NCI-H1417 (cell line): ENCODE measurements around the gene CTLA4.

Source experiments
- DNase-seq, 3 experiments: peaks; one replicate each; lab custom pipeline; 2025; lab: John Stamatoyannopoulos, UW

The CTLA4 gene

DNA sequence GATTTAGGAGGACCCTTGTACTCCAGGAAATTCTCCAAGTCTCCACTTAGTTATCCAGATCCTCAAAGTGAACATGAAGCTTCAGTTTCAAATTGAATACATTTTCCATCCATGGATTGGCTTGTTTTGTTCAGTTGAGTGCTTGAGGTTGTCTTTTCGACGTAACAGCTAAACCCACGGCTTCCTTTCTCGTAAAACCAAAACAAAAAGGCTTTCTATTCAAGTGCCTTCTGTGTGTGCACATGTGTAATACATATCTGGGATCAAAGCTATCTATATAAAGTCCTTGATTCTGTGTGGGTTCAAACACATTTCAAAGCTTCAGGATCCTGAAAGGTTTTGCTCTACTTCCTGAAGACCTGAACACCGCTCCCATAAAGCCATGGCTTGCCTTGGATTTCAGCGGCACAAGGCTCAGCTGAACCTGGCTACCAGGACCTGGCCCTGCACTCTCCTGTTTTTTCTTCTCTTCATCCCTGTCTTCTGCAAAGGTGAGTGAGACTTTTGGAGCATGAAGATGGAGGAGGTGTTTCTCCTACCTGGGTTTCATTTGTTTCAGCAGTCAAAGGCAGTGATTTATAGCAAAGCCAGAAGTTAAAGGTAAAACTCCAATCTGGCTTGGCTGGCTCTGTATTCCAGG lies at the start of gene CTLA4:
Gene CTLA4 (plus strand): TSS at position 211 of the 640 bp plus-strand sequence. CDS start 172 bp downstream, at position 383.
- DNase-seq: no peak

DNA sequence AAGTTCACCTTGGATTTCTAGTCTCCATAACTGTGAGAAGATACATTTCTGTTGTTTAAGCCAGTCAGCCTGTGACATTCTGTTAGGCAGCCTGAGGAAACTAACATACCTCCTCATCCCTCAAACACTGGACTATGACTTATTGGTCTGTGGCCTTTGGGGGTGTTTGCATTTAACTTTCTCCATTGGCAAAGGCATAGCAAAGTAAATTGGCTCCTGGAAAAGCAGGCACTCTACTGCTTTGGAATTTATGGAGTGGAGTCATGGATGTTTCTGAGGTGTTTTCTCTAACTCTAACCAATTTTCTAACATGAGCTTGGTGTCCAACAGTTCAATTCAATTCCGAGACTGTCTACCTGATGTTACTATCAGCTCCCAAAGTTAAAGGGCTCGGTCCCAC lies 48.9 kb upstream of the CTLA4 start:
- no peak for DNase-seq

DNA sequence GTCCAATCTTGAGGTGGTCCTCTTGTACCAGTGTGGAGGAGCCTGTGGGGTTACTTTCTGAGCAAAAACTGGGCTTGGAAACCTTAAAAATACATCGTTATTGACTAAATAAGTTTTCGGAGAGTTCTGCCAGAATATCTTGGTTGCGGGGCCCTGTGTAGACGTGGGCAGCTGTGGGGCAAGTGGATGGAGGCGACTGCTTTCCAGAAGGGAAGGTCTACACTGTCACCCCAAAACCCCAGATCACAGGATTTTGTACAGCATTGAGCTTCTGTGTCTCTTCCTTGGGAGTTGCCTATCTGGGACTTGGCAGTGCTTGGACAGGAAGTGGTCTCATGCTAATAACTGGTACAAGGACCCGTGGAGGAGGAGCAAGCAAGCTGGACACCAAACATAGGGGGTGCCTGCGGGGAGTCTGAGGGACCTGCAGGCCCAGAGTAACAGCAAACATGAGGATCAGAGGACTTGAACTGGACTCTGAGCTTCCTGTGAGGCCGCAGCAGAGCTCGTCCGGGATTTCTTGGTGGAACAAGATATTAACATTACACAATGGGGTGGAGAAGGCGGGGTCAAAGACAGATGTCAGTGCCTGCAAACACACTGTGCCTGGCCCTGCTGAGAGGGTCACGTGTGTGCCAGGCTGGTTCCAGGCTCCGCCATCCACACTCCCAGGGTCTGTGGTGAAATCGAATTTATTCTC lies 48.0 kb upstream of the CTLA4 start:
- DNase-seq: no peak

DNA sequence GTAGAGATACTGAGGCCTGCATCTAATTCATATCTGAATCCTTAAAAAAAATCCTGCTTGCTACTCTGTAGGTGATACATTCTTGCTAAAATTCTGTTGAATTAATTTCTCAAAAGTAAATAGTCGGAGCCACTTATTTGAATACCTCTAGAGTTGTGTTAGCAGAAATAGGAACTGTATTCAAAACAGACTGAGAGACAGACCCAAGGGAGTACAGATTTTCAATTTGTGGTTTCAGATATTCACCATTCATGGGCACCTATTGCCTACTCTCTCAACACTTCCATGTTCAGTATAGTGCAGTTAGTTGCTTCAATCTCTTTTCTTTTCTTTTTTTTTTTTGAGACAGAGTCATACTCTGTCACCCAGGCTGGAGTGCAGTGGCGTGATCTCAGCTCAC lies 46.6 kb upstream of the CTLA4 start:
- no peak for DNase-seq

DNA sequence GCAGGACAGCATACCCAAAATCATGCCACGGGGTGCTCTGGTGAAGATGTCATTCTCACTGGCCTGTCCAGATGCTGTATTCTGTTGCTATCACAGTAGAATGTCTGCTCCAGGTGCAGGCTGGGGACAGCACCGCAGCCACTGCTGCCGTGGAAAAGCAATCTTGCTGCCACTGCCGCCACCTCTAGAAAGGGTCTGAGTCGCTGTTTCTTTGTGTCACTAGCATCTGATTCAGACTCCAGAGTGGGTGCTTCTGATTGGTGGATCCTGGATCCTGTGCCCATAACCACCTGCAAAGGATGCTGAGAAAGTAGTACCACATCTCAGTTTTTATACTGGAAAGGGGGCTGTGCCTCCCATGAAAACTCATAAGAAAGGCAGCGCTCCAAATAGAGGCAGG lies 45.3 kb upstream of the CTLA4 start:
- DNase-seq: no peak

DNA sequence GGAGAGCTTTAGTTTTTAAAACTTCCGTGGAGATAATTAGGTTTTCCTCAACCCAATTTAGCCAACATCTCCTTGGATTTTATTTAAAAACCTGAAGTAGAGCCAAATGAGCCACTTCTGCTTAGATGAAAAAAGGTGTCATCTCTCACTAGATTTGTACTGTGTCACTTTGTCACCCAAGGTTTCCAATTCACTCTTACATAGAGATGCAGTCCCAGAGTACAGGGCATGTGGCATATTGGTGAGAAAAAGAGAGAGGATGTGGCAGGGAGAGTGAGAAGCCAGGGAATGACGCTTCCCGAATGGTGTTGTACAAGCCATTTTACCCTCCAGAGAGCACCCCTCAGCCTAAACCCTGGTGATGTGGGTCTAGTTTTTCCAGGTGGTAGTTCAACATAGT lies 44.4 kb upstream of the CTLA4 start:
- no peak for DNase-seq

DNA sequence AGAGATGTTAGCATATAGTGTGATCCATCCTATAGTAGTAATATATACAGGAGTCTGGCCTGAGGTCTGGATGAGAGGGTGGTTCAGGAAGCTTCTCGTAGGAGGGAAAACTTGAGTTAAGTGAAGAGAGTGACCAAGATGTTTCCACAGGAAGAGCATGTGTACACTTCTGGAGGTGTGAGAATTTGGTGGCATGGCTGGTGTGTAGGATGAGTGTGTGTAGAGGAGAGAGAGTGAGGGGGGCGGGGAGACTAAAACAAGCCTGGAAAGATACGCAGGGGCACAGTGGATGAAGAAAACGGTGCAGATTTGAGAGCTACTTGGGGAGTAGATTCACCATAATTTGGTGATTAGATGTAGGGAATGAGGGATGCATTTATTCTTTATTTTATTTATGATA lies 43.5 kb upstream of the CTLA4 start:
- DNase-seq: no peak

DNA sequence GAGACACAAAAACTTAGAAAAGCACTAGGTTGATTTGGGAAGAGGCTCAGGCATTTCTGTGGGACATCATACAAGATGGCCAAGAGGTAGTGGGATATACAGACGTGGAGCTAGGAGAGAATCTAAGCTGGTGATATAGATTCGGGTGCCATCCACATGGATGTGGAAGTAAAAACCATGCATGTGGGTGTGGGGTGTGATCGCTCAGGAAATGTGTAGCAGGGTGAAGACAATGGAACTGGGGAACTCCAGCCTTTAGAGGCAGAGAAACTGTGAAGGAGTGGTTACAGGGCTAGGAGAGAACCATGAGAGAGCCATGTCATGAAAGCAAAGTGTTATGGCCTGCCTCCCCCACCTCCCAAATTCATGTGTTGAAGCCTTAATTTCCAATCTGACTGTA lies 43.0 kb upstream of the CTLA4 start:
- no peak for DNase-seq

DNA sequence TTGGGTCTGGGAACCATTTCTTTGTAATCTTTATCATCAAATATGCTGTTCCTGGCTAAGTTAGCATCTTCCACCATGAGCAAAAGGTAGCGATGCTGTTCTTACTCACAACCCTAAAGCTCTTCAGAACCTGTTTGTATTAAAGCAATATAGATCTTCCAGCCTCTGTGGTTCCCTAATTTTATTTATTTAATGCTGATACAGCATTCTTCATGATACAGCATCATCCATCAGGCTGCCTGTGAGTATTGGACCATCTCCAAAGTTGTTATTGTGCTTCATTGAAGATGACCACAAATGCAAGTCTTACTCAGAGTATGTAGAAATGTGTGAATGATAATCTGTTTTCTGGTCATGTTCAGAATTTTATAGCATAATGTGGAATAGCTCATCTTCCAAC lies 40.9 kb upstream of the CTLA4 start:
- DNase-seq: no peak

DNA sequence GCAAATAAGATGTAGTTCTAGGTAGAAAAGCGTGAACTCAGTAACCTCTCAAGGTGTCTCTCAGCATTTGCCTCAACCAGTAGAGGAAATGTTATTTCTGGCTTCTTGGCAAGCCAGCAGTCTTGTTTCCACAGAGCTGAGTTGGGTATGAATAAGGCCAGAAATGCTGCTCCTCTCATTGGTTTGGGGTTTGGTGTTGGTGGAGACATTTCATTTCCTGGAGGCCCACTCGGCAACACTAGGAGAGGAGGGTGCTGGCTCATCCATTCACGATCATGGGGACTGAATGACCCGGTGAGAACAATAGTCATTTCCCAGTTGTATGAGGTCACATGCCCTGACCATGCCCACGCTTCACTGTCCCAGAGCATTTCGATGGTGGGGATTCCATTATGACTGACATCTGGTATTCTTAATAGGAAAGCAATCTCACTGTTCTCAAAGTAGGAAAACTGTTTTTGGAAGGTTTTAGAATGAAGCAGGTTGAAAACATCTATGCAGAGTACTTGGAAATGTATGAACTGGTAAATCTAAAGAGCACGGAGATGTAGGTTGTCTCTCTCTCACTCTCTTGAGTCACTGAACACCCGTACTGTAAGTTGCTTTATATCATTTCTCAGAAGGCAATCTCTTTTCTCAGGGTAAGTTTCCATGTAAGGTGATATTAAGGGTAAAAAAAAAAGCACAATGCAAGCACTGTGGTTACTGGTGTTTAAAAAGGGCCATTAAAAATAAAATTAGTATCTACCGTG lies 37.1 kb upstream of the CTLA4 start:
- no peak for DNase-seq

DNA sequence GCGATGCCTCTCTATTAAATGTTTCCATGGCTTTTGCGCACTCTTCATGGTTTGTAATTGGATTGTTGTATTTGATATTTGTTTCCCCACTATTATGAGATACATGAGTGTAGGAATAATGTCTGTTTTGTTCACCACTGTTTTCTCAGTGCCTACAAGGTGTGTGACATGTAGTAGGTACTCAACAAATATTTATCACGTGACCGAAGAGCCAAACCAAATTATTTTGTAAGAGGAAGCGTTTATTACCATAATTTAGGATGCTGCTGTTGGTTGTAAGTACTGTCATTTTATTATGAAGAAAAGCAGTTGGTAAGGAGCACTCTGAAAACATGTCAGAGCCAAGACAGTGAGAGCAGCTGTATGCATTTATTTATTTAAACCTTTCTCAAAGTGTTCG lies 32.2 kb upstream of the CTLA4 start:
- DNase-seq: no peak

DNA sequence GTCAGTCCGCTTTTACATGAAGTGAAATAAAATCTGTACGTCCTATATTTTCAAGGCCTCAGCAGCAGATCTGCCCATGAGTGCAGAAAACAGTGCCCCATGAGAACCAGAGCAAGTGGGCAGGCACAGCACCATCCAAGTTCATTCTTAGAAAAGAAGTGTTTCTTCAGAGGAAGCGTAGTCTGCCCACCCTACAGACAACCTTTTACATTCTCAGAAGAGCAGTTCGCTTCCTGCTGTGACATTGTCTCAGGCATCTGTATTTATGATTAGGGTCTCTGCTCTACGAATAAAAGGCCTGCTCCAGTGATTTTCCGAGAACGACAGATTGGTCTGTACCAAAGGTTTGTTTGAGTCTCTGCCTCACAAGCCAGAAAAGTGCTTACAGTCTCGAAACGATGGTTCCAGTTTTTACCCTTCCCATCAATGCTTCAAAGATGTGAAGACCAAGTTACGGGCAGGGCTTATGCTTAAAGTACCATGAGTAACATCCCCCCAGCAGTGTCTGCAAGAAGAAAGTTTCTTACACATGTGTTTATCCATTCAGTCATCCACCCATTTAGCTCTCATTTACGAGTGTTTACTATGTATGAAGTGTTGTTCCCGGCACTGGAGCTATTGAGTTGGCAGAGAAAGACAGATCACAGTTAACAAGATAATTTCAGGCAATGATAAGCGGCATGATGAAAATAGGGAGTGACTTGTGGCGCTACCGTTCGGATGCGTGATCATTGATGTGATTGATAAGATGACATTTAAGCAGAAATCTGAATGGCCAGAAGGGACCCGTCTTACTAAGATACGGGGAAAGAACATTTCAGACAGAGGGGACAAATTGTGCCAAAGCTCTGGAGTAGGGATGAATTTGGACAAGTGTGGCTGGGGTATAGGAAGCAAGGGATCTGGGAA lies 31.4 kb upstream of the CTLA4 start:
- DNase-seq: no peak

DNA sequence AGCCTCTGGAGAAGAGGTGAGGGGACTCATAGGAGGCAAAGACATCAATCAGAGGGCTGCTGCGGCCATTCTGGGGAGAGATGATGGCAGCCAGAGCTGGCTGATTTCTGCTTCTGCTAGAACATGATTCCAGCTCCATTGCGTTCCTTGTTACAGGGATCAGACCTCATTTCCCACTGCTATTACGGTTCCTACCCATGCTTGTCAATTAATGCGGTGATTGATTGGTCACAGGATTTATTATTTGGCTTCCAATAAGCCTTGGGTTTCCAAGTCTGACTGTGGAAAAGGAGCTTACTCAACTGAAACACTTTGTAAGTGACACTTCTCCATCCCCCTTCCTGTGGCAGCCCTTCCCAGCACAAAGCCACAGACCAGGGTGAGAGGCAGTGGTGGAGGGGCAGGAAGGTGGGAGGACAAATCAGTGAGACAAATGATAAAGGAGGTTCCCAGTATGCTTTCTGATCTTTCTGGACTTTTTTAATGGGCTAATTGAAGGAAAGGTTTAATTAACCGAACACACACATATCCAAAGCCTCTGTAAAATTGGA lies 26.8 kb upstream of the CTLA4 start:
- DNase-seq: no peak

DNA sequence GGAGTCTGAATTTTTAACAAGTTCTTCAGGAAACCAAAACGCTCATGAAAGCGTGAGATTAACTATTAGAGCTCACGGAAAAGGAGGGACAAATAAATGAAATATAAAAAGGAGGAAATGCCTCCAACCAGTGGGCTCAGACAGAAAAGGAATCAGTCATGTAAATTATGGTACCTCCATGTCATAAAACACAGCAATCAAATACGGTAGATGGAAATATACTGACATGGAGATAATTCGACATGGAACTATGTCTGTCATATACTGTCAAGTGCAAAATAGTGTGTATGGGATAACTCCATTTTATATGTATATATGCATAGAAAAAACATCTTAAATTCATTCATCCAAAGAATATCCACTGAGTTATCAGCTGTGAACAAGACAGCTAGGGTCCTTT lies 25.9 kb upstream of the CTLA4 start:
- no peak for DNase-seq

DNA sequence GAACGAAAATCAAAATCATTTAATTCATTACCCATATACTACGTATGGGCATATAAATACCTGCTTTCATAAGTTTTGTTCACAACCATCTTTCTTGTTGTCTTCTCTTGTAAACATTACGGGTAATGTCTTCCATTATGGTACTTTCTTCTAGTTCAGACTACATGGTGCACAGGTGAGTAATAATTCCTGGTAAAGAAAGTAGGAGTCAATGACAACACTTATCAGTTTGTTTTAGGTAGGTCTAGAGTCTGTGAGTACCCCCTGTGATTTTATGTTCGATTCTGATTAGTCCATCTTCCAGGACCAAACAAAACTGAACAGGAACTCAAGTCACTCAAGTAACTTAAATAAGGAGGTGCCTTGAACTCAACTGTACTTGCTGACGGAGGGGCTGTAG lies 25.2 kb upstream of the CTLA4 start:
- DNase-seq: no peak

DNA sequence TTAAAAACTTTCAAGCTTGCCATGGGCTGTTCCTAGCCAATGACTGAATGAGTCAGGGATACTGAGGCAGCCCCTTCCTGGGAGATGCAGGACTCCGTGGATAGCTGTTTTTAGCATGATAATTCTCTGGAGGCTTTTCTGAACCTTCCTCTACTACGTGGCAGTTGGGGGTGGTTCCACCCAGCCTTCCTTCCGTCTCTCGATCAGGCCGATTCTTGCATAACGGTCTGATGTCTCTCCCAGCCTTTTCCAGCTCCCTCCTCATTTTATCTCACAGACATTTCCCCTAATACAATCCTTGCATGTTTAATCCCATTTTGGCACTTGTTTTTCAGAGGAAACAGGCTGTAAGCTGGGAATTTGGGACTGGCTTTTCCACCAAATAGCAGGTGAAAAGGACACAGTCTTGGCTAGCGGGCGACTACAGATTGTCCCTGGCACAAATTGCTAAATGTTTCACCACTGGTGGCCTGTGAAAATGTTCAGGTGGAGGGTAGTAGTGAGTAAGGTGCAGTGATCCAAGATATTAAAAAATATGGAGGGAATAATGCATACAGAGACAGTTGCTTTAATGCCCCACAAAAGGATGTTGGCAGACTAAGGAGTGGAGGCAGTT lies 21.0 kb upstream of the CTLA4 start:
- no peak for DNase-seq

DNA sequence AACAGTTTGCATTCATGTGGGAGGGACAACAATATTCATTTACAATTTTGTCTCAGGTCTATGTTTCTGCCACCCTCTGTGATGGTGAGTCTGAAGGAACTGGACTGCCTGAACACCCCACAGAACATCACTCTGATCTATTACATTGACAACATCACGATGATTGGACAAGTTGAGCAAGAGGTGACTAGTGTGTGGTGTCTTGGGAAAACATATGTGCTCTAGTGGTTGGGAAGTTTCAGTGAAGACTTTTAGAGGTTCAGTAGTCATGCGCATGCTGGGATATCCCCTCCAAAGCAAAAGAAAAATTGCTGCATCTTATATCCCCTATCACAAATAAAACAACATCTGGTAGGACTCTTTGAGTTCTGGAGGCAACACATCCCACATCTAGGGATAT lies 18.6 kb upstream of the CTLA4 start:
- DNase-seq: no peak

DNA sequence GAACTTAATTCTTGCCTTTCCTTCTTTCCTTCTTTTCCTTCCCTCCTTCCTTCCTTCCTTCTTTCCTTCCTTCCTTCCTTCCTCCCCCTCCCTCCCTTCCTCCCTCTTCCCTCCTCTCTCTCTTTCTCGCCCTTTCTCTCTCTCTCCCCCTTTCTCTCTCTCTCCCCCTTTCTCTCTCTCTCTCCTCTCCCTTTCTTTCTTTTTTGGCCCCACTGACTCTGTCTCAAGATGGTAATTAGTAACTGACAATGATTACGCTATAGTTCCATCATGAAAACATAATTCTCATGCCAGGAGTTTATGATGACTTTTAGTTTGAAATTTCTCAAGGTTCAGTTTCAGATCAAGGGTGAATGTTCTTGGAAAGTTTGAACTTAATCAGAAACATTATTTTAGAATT lies 14.8 kb upstream of the CTLA4 start:
- no peak for DNase-seq

DNA sequence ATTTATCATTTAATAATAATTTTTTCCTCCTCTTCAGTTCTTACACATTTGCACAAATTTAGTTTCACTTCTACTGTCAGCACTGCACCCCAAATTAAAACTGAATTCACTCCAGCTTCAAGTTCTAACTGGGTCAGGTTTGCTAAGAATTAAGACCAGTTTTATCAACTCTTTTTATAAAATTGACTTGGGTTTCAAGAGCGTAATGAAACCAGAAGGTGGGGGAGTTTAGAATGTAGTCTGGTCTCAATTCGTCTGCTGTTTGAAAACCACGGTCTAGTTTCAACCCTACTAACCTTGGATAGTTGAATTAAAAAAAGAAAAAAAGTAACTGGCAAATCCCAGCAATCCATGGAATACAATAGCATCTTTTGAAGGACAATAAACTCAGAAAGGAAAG lies 14.3 kb upstream of the CTLA4 start:
- DNase-seq: no peak

DNA sequence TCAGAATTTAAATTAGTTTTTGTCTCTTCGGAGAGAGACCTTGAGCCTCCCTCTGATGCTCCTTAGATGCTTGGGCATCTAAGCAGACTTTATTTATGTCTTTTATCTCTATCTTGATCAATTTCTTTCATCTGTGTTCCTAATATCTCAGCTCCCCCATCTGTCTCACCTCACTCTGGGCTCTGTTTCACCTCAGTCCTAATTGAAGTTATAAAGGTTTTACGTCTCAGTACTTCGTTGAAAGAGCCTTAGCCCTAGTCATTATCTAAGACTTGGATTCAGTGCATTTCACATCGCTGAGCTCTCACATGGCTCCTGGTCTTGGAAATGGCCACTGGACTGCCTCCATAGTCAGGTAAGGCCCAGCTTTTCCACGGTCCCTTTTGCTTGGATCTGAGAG lies 13.8 kb upstream of the CTLA4 start:
- no peak for DNase-seq

DNA sequence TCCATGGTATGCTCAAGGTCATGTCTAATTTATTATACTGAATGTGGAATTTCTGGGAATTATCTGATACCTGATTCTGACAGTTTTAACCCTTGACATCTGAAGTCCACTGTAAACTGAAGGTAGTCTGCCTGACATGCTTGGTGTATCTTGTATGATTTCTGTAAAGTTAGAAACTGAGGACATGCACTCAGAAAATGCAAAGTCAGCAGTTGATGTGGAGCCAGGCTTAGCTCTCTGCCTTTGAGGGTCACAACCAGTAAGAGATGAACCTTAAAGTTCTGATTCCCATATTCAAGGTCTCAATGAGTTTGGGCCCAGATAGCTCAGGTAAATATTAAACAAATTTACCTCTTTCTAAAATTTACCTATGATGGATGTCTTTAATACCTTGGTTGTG lies 12.3 kb upstream of the CTLA4 start:
- DNase-seq: no peak

DNA sequence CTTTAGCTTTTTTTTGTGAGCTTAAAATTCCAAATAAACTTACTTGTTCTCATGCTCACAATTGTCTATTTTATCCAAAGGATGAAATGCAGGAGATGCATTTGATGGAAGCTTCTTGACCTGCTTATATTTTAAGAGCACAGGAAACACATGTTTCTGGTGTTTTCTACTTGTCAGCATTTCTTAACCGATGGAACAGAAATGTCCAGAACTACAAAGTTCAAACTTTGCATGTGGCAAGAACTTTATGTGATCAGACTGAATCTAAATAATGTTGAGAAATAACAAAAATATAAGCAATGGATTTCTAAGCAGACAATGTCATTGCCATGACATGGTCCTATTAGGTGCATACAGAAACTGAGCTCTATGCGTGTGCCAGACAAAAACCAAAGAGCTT lies 9.9 kb upstream of the CTLA4 start:
- no peak for DNase-seq
